PC-3 (cell line): ENCODE measurements around the gene IL1RAPL2. TPM values are rescaled to one million over a fixed set of nuclear protein-coding genes. Genes with fewer than 3 reads are reported as not detected.

Source experiments
- ATAC-seq: fragments of 200-7000 bp; cut with Tn5 transposase; 2 replicates; pipeline ENCODE4 v1.9.1; 2020; ENCODE audit warnings: mild to moderate bottlenecking, moderate library complexity
- BruUV-seq: library from RNA; stranded (reverse); fragments of 400-500 nt; replicated peaks from 2 replicates; lab custom pipeline; 2021; lab: Mats Ljungman, UMichigan
- CTCF ChIA-PET: fragments of 300-600 bp; sonication (Branson Sonifier 250); formaldehyde crosslinking; loops from one replicate; lab custom pipeline; 2022; ENCODE audit warnings: antibody characterized with exemption; lab: Charles Lee
- POLR2A ChIA-PET: fragments of 300-600 bp; sonication (Branson Sonifier 250); formaldehyde crosslinking; loops from one replicate; lab custom pipeline; 2022; ENCODE audit warnings: antibody characterized with exemption; ENCODE audit not compliant: unreplicated experiment; lab: Charles Lee
- DNase-seq: peaks from one replicate; pipeline ENCODE4 v3.0.0-alpha.2; 2015
- H2AFZ ChIP-seq: fragments of 300-600 bp; sonication (generic); 2 replicates; pipeline ENCODE4 v1.6.0; 2016; ENCODE audit warnings: antibody characterized with exemption, low read length
- H3F3A ChIP-seq: fragments of 300-600 bp; sonication (generic); one replicate; pipeline ENCODE4 v1.6.0; 2017; ENCODE audit warnings: antibody characterized with exemption, low read length, control low read depth, mild to moderate bottlenecking; ENCODE audit not compliant: unreplicated experiment
- H3K27ac ChIP-seq: fragments of 300-600 bp; sonication (generic); 2 replicates; pipeline ENCODE4 v1.5.1; 2016; ENCODE audit warnings: mild to moderate bottlenecking, low read length
- H3K27me3 ChIP-seq: fragments of 300-600 bp; sonication (generic); 2 replicates; pipeline ENCODE4 v1.6.1; 2016; ENCODE audit warnings: low read length, mixed read lengths
- H3K36me3 ChIP-seq: fragments of 300-600 bp; sonication (generic); 2 replicates; pipeline ENCODE4 v1.6.1; 2016; ENCODE audit warnings: low read depth, mixed run types, low read length, mixed read lengths
- H3K4me1 ChIP-seq: fragments of 300-600 bp; sonication (generic); 2 replicates; pipeline ENCODE4 v1.5.1; 2016; ENCODE audit warnings: low read length; ENCODE audit not compliant: insufficient read depth
- H3K4me2 ChIP-seq: fragments of 300-600 bp; sonication (generic); 2 replicates; pipeline ENCODE4 v1.6.0; 2016; ENCODE audit warnings: low read length
- H3K4me3 ChIP-seq: fragments of 300-600 bp; sonication (generic); 2 replicates; pipeline ENCODE4 v1.5.1; 2016; ENCODE audit warnings: mild to moderate bottlenecking, low read length, mixed read lengths
- H3K79me2 ChIP-seq: fragments of 300-600 bp; sonication (generic); 2 replicates; pipeline ENCODE4 v1.6.1; 2017; ENCODE audit warnings: low read length, mixed read lengths
- H3K9ac ChIP-seq: fragments of 300-600 bp; sonication (generic); 2 replicates; pipeline ENCODE4 v1.6.0; 2016; ENCODE audit warnings: mild to moderate bottlenecking, low read length
- H3K9me2 ChIP-seq: fragments of 300-600 bp; sonication (generic); replicated peaks from 2 replicates; pipeline ENCODE4 v1.6.1; 2016; ENCODE audit warnings: mixed run types, low read length, mixed read lengths
- H3K9me3 ChIP-seq: fragments of 300-600 bp; sonication (generic); 2 replicates; pipeline ENCODE4 v1.6.1; 2016; ENCODE audit warnings: low read length, mixed read lengths
- H4K20me1 ChIP-seq: fragments of 300-600 bp; sonication (generic); 2 replicates; pipeline ENCODE4 v1.6.1; 2016; ENCODE audit warnings: low read length, mixed read lengths
- EZH2 ChIP-seq: fragments of 300-600 bp; sonication (generic); IDR thresholded peaks from one replicate; pipeline ENCODE4 v1.6.1; 2017; ENCODE audit warnings: antibody characterized with exemption, mild to moderate bottlenecking, low read length; ENCODE audit not compliant: unreplicated experiment
- EZH2phosphoT487 ChIP-seq: fragments of 300-600 bp; sonication (generic); IDR thresholded peaks from 2 replicates; pipeline ENCODE4 v1.6.1; 2018; ENCODE audit warnings: mild to moderate bottlenecking, antibody characterized with exemption, low read length, borderline replicate concordance
- intact Hi-C: fragments of 100-400 bp; cut with micrococcal nuclease; formaldehyde crosslinking; loops from 2 replicates; pipeline ENCODE4 v1.9.0; 2023
- total RNA-seq: library from RNA; depleted of rRNA; stranded (reverse); fragments of >200 nt; gene quantifications from 2 replicates; pipeline ENCODE4 v1.2.3, GENCODE V29; 2014
- TF ChIP-seq, protein P1 (sequence below): fragments of 300-600 bp; sonication (generic); conservative IDR thresholded peaks from 2 replicates; pipeline ENCODE4 v1.5.1; 2017; ENCODE audit warnings: antibody characterized with exemption, low read depth, mild to moderate bottlenecking, low read length

IL1RAPL2 gene
- total RNA-seq, 1 experiment from 2014 or later: 0.62 TPM

DNA sequence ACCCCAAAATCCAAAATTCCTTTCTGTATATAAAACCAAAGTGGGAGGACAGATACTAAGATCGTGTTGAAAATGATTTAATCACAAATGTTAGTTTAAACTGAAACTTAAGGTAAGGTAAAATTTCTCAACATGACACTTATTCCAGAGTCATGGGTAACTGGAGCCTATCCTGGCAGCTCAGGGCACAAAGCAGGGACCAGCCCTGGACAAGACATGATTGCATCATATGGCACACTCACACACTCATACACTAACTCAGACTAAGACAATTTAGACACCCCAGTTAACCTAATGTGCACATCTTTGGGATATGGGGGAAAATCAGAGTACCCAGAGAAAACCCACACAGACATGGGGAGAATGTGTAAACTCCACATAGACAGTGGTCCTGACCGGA lies 898.6 kb downstream of the IL1RAPL2 start:
- CTCF ChIA-PET: no interaction called here
- H3F3A ChIP-seq: no peaks in the 10 kb centered on the region
- H3K9me3 ChIP-seq: no peaks in the 10 kb centered on the region
- H3K4me3 ChIP-seq: no peak overlapping the region
- H3K36me3 ChIP-seq: no peaks in the 10 kb centered on the region
- no peaks in the 10 kb centered on the region for H3K27me3 ChIP-seq
- DNase-seq: no peak
- no peaks in the 10 kb centered on the region for H4K20me1 ChIP-seq
- BruUV-seq: no TSS peak
- no peaks in the 10 kb centered on the region for H3K9me2 ChIP-seq
- H3K4me1 ChIP-seq: peaks cover 14% of the 10 kb centered on the region
- intact Hi-C loops: loop anchor here (5.0 kb wide), 1 partner anchor 152 kb away; no protein-coding TSS in a partner anchor
- POLR2A ChIA-PET: no interaction called here
- H3K79me2 ChIP-seq: no peaks in the 10 kb centered on the region
- no peak overlapping the region for H3K9ac ChIP-seq
- TF ChIP-seq EZH2phosphoT487 (no peak), EZH2 (no peak)
- TF ChIP-seq, protein P1, sequence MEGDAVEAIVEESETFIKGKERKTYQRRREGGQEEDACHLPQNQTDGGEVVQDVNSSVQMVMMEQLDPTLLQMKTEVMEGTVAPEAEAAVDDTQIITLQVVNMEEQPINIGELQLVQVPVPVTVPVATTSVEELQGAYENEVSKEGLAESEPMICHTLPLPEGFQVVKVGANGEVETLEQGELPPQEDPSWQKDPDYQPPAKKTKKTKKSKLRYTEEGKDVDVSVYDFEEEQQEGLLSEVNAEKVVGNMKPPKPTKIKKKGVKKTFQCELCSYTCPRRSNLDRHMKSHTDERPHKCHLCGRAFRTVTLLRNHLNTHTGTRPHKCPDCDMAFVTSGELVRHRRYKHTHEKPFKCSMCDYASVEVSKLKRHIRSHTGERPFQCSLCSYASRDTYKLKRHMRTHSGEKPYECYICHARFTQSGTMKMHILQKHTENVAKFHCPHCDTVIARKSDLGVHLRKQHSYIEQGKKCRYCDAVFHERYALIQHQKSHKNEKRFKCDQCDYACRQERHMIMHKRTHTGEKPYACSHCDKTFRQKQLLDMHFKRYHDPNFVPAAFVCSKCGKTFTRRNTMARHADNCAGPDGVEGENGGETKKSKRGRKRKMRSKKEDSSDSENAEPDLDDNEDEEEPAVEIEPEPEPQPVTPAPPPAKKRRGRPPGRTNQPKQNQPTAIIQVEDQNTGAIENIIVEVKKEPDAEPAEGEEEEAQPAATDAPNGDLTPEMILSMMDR: no peak
- H2AFZ ChIP-seq: no peak overlapping the region
- ATAC-seq: no peak
- no peak overlapping the region for H3K4me2 ChIP-seq
- H3K27ac ChIP-seq: no peak overlapping the region

DNA sequence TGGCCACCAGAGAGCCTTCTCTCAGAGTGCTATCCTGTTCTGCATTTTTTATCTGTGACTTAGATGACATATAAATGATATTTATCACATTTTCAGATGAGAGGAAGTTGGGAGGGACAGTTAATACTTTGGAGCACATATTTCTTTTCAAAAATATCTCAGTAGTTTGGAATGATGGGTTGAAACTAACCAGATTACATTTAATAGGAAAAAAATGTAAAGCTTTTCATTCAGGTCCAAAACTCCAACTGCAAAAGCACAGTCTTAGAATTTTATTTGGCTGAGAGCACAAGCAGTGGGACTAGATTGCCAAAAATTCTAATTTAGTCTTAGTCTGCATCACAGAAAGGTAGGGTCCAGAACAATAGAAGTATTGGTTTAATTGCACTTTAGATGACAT lies 902.7 kb downstream of the IL1RAPL2 start:
- no TSS peak for BruUV-seq

DNA sequence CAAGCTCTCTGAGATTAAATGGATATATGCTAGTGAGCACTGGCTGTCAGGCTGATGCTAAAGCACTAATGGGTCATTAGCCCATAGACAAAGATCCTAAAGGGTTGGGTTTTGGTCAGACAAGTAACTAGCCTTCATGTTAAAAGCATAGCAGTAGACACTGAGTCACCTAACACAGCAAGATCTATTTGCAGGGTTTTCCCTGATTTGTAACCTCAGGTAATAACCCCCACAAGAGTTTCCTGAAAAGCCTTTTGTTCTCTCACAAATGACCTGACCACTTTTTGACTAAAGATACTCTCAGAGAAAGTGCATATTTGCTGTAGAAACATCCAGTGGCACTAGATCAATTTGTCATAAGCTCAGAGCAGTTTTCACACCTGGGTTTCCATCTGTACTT lies 905.6 kb downstream of the IL1RAPL2 start:
- intact Hi-C loops: no loop called here
- Histone ChIP-seq H3K79me2 (no peaks in the 10 kb centered on the region), H3K9ac (no peak overlapping the region), H4K20me1 (no peaks in the 10 kb centered on the region), H3K36me3 (no peaks in the 10 kb centered on the region), H3F3A (no peaks in the 10 kb centered on the region), H2AFZ (no peak overlapping the region), H3K4me3 (no peak overlapping the region), H3K27ac (no peak overlapping the region), H3K9me3 (no peaks in the 10 kb centered on the region), H3K4me1 (no peaks in the 10 kb centered on the region), H3K27me3 (no peaks in the 10 kb centered on the region), H3K4me2 (no peak overlapping the region), H3K9me2 (no peaks in the 10 kb centered on the region)
- TF ChIP-seq, protein P1: no peak
- no peak for TF ChIP-seq EZH2
- no peak for TF ChIP-seq EZH2phosphoT487
- BruUV-seq: no TSS peak
- DNase-seq (peak; percentile 6), ATAC-seq (no peak)
- CTCF ChIA-PET: no interaction called here
- POLR2A ChIA-PET: no interaction called here

More for the DNA sequence above, 902.7 kb downstream of the IL1RAPL2 start:
- ChIA-PET POLR2A (no interaction called here), CTCF (no interaction called here)
- Histone ChIP-seq H3K4me2 (no peak overlapping the region), H3K79me2 (no peaks in the 10 kb centered on the region), H4K20me1 (no peaks in the 10 kb centered on the region), H3K4me3 (no peak overlapping the region), H3K27ac (no peak overlapping the region), H3K4me1 (no peaks in the 10 kb centered on the region), H3K9me2 (no peaks in the 10 kb centered on the region), H3K9me3 (no peaks in the 10 kb centered on the region), H3K27me3 (no peaks in the 10 kb centered on the region), H3K9ac (no peak overlapping the region), H3F3A (no peaks in the 10 kb centered on the region), H2AFZ (no peak overlapping the region), H3K36me3 (no peaks in the 10 kb centered on the region)
- ATAC-seq (no peak), DNase-seq (no peak)
- TF ChIP-seq EZH2phosphoT487 (no peak), EZH2 (no peak)
- TF ChIP-seq, protein P1: no peak
- intact Hi-C loops: no loop called here
